ENCODE measurements around the gene MUC6.
"Not testable (repeated sequence)": the region's sequence is repeated elsewhere in the genome, so short reads cannot be mapped to it uniquely, and the experiment has no call there.

The MUC6 gene

GRCh38 chr11:1018091-1018490, 18.4 kb downstream of the MUC6 start:
- TF ChIP-seq CTCF (IDR thresholded peaks at IDR 0.05; ENCODE audit: low read depth, low read length), result no peak
- no peak for DNase-seq (ENCODE audit: extremely low read depth, low read depth)

- no peak for TF ChIP-seq CTCF (IDR thresholded peaks at IDR 0.05; ENCODE audit: low read depth, low read length)
- DNase-seq (ENCODE audit: extremely low read depth, low read depth), result no peak
Observed at GRCh38 chr11:1017269-1018005, 19.1 kb downstream of the MUC6 start.

DNA sequence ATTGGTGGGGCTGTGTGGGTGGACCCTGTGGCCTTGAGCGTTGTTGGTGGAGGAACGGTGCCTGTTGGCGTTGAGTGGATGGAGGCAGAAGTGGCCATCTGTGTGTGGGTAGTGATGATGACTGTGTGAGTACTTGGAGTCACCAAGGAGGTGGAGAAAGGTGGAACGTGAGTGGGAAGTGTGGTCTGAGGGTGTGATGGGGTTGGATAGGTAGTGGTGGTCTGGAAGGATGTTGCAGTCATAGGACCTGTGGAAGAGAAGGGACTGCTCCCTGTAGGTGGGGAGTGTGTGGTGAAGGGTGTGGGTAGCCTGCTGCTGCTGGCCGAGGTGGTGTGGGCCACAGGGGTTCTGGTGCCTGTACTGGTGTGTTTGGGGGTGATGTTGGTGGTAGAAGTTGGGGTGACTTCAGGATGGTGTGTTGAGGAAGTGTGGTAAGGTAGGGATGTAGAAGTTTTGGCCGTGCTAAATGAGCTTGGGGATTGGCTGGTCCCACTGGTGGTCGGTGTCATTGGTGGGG, 19.9 kb downstream of the MUC6 start:
- DNase-seq (ENCODE audit: extremely low read depth, low read depth), result not testable (repeated sequence)

DNA sequence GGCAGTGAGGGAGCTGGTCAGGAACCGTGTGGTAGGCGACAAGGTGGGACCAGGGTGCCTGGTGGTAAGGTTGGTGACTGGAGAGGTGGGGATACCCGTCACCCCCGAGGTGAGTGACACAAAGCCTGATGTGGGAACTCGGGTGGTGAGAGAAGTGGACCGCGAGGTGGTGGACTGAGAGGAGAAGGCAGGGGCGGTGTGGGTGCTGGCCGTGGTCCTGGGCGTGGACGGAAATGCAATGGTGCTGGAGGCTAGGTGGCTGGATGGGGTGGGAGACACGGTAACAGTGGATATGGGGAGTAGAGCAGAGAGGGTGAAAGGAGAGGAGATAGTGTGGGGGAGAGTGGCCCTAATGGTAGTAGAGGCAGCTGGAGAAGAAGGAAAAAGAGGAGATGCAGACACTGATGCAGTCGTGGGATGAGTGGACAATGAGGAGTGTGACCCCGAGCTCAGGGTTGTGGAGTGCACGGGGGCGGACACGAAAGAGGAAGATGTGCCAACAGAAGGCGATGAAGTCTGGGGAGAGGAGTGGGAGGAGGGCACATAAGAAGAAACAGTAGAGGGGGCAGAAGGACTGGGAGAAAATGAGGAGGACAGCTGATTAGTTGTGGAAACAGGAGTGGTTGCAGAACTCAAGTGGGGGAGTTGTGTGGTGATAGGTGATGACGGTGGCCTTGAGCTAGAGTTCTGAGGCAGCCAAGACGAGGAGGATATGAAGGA, 20.5 kb downstream of the MUC6 start:
- no peak for TF ChIP-seq CTCF (IDR thresholded peaks at IDR 0.05; ENCODE audit: low read depth, low read length)
- no peak for DNase-seq (ENCODE audit: extremely low read depth, low read depth)

DNA sequence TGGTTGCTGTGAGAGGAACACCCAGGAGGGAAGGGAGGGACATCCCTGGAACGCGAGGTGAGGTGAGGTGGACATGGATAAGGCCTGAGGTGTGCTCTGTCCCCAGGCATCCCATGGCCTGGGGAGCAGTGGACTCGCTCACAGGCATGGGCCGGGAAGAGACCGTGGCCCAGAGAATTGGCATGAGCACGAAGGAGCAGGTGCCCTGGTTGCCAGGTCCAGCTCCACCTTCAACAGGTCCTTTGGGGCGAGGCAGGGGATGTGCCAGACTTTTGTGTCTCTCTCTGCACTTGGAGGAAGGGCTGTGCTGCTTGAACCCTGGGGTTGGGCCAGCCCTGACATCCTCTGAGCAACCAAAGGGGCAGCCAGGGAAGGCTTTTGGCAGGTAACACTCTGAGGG, 21.5 kb downstream of the MUC6 start:
- DNase-seq (ENCODE audit: extremely low read depth, low read depth), result no peak
- no peak for TF ChIP-seq CTCF (IDR thresholded peaks at IDR 0.05; ENCODE audit: low read depth, low read length)

DNA sequence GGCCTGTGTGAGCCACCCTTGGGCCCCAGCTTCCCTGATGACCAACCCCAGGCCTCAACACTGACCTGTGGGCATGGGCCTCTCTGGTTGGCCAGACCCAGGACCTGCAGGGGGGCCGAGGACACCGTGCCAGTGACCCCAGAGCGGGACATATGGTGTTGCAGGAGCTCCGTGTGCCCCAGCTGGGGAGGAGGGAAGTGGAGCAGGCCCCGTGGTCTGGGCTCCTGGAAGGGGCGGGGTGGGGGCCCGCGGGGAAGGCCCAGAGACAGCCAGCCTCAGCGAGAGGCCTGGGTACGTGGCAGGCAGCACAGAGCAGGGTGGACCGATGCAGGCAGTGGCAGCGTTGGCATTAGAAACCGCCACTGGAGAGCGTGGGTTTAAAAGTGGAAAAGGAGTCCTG, 22.2 kb downstream of the MUC6 start:
- DNase-seq (ENCODE audit: extremely low read depth, low read depth), result no peak
- TF ChIP-seq CTCF (IDR thresholded peaks at IDR 0.05; ENCODE audit: low read depth, low read length), result no peak

DNA sequence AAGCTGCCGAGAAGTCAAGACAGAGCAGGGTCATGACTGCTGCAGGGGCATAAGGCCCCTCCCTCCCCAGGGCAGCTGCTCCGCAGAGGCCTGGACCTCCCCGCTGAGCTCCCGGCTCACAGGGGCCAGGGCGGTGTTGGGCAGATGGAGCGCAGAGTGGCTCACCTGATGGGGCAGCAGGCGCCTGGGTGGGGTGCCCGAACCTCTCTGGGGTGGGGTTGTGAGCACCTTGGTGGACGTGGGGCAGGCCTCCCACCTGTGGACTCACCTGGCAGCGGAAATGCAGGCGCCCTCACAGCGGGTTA, 22.9 kb downstream of the MUC6 start:
- no peak for DNase-seq (ENCODE audit: extremely low read depth, low read depth)
- no peak for TF ChIP-seq CTCF (IDR thresholded peaks at IDR 0.05; ENCODE audit: low read depth, low read length)
